Central memory CD8-positive, alpha-beta T cell (primary cell): ENCODE measurements around the gene PTPMT1.

Experiments
- ATAC-seq: fragments of 150-1000 bp; cut with Tn5 transposase; replicated peaks from 2 replicates; pipeline ENCODE4 v1.10.0; 2022; ENCODE audit warnings: mild to moderate bottlenecking, moderate FRiP score, moderate number of reproducible peaks; ENCODE audit not compliant: poor library complexity, severe bottlenecking; ENCODE audit errors: extremely low read depth
- DNase-seq, 2 donors: peaks; one replicate each; pipeline ENCODE4 v3.0.0; 2021; ENCODE audit warnings: low spot score in 2 of 2
- H3K27ac Mint-ChIP-seq: one replicate; pipeline ENCODE4 v1.8.0; 2022; ENCODE audit warnings: low read depth, mild to moderate bottlenecking, moderate library complexity, mixed read lengths
- H3K27me3 Mint-ChIP-seq: one replicate; pipeline ENCODE4 v1.8.0; 2022; ENCODE audit warnings: mixed read lengths
- H3K36me3 Mint-ChIP-seq: one replicate; pipeline ENCODE4 v1.8.0; 2022; ENCODE audit warnings: mild to moderate bottlenecking, moderate library complexity, mixed read lengths; ENCODE audit not compliant: insufficient read depth
- H3K4me1 Mint-ChIP-seq: one replicate; pipeline ENCODE4 v1.8.0; 2022; ENCODE audit warnings: mixed read lengths
- H3K4me3 Mint-ChIP-seq: one replicate; pipeline ENCODE4 v1.8.0; 2022; ENCODE audit warnings: mild to moderate bottlenecking, moderate library complexity, mixed read lengths
- H3K9me3 Mint-ChIP-seq: one replicate; pipeline ENCODE4 v1.8.0; 2022; ENCODE audit warnings: mixed read lengths

Gene PTPMT1

DNA sequence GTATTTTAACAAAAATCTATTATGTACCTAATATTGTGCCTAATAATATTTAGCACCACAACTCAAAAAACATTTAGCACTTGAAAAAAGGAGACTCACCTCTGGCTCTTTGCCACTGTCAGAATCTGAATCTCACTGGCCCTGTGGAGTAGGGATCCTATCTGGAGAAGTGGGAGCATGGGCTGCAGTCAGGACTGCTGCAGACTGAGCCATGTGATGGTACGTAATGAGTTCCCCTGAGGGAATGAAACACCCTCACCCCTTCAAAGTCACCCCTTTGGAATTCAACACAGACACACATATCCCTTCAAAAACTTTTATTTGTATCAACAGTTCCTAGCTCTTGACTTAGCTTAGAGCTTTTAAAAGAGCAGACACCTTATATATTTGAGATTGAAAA, 6.5 kb downstream of the PTPMT1 start:
- H3K27ac Mint-ChIP-seq, result no peak overlapping the region
- H3K9me3 Mint-ChIP-seq, result no peaks in the 10 kb centered on the region
- H3K4me1 Mint-ChIP-seq, result peaks cover 6% of the 10 kb centered on the region
- ATAC-seq (no peak), DNase-seq (no peak)
- H3K4me3 Mint-ChIP-seq, result no peak overlapping the region
- no peaks in the 10 kb centered on the region for H3K27me3 Mint-ChIP-seq
- H3K36me3 Mint-ChIP-seq, result peaks cover 45% of the 10 kb centered on the region

- Mint-ChIP-seq H3K36me3 (peaks cover 48% of the 10 kb centered on the region), H3K27ac (no peak overlapping the region), H3K27me3 (no peaks in the 10 kb centered on the region), H3K4me3 (no peak overlapping the region), H3K4me1 (peaks cover 10% of the 10 kb centered on the region), H3K9me3 (no peaks in the 10 kb centered on the region)
- DNase-seq (no peak), ATAC-seq (no peak)
These were observed 7.4 kb downstream of the PTPMT1 start for GRCh38 chr11:47572715-47573255.

GRCh38 chr11:47573321-47573720, 7.9 kb downstream of the PTPMT1 start:
- Mint-ChIP-seq H3K9me3 (no peaks in the 10 kb centered on the region), H3K27ac (no peak overlapping the region), H3K27me3 (no peaks in the 10 kb centered on the region), H3K4me1 (peaks cover 10% of the 10 kb centered on the region), H3K36me3 (peaks cover 51% of the 10 kb centered on the region), H3K4me3 (no peak overlapping the region)
- DNase-seq (no peak), ATAC-seq (no peak)

GRCh38 chr11:47577460-47578041, 12.2 kb downstream of the PTPMT1 start:
- H3K27me3 Mint-ChIP-seq, result no peaks in the 10 kb centered on the region
- DNase-seq, result no peak
- peaks cover 30% of the 10 kb centered on the region for H3K4me1 Mint-ChIP-seq
- peak overlapping the region; percentile 92 for H3K4me3 Mint-ChIP-seq
- H3K9me3 Mint-ChIP-seq, result no peaks in the 10 kb centered on the region
- ATAC-seq, result no peak
- peak overlapping the region; percentile 98 for H3K27ac Mint-ChIP-seq
- peaks cover 52% of the 10 kb centered on the region for H3K36me3 Mint-ChIP-seq

- peak; percentile 81 to 90 for DNase-seq
- peaks cover 53% of the 10 kb centered on the region for H3K36me3 Mint-ChIP-seq
- peak within 1 kb of the TSS; percentile 92 for H3K4me3 Mint-ChIP-seq
- H3K9me3 Mint-ChIP-seq, result no peaks in the 10 kb centered on the region
- peaks cover 26% of the 10 kb centered on the region for H3K4me1 Mint-ChIP-seq
- ATAC-seq, result peak; percentile 90
- H3K27me3 Mint-ChIP-seq, result no peaks in the 10 kb centered on the region
- H3K27ac Mint-ChIP-seq, result peak within 1 kb of the TSS; percentile 98
These were observed 13.4 kb downstream of the PTPMT1 start, which contains the start of the genes KBTBD4 and NDUFS3 for GRCh38 chr11:47578524-47579494. Gene KBTBD4 (minus strand): TSS chr11:47578970. CDS start chr11:47578951, 19 bp downstream. Gene NDUFS3 (plus strand): TSS chr11:47579074. CDS start chr11:47579092, 18 bp downstream.

GRCh38 chr11:47583844-47584243, 18.4 kb downstream of the PTPMT1 start:
- Mint-ChIP-seq H3K9me3 (no peaks in the 10 kb centered on the region), H3K36me3 (peaks cover 34% of the 10 kb centered on the region), H3K27ac (no peak overlapping the region), H3K27me3 (no peaks in the 10 kb centered on the region), H3K4me3 (peak overlapping the region; percentile 4), H3K4me1 (peaks cover 16% of the 10 kb centered on the region)
- ATAC-seq (no peak), DNase-seq (no peak)

GRCh38 chr11:47586098-47586855, 20.9 kb downstream of the PTPMT1 start, which contains the start of gene FAM180B:
Gene FAM180B (plus strand): TSS chr11:47586678. CDS start chr11:47586769, 91 bp downstream.
- no peak for ATAC-seq
- H3K36me3 Mint-ChIP-seq, result peaks cover 27% of the 10 kb centered on the region
- no peak within 1 kb of the TSS for H3K27ac Mint-ChIP-seq
- DNase-seq, result no peak
- no peaks in the 10 kb centered on the region for H3K9me3 Mint-ChIP-seq
- H3K27me3 Mint-ChIP-seq, result no peaks in the 10 kb centered on the region
- no peak within 1 kb of the TSS for H3K4me3 Mint-ChIP-seq
- no peaks in the 10 kb centered on the region for H3K4me1 Mint-ChIP-seq

DNA sequence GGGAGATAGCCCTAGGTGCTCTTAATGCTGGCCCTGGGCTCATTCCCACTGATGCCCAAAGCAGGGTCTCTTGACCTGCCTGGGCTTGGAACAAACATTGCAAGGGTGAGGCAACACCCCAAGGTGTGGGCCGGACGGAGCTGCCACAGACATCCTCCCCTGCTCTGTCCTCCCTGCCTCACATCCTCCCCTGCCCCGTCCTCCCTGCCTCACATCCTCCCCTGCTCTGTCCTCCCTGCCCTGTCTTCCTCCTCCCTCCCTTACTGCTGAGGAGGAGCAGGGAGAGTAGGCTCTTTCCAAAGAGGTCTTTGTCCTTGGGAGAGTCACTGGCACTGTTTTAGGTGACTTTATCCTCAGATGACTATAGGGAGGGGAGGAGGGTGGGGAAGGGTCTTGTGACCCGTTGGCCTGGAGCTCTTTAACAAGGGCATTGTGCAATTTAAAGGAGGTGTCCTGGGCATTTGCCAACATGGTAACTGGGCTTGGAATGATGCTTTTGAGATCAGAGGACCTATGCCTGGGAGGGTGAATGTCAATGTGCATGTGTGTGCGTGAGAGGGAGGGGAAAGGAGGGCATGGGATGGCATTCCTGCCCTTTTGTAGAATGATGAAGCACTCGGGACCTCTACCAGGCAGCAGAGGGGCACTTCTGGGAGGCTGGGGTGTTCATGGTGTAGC, 21.8 kb downstream of the PTPMT1 start:
- no peaks in the 10 kb centered on the region for H3K9me3 Mint-ChIP-seq
- ATAC-seq (no peak), DNase-seq (no peak)
- peaks cover 23% of the 10 kb centered on the region for H3K36me3 Mint-ChIP-seq
- H3K27me3 Mint-ChIP-seq, result no peaks in the 10 kb centered on the region
- H3K4me1 Mint-ChIP-seq, result no peaks in the 10 kb centered on the region
- H3K4me3 Mint-ChIP-seq, result no peak overlapping the region
- H3K27ac Mint-ChIP-seq, result no peak overlapping the region

GRCh38 chr11:47587723-47588326, 22.4 kb downstream of the PTPMT1 start:
- no peak overlapping the region for H3K27ac Mint-ChIP-seq

DNA sequence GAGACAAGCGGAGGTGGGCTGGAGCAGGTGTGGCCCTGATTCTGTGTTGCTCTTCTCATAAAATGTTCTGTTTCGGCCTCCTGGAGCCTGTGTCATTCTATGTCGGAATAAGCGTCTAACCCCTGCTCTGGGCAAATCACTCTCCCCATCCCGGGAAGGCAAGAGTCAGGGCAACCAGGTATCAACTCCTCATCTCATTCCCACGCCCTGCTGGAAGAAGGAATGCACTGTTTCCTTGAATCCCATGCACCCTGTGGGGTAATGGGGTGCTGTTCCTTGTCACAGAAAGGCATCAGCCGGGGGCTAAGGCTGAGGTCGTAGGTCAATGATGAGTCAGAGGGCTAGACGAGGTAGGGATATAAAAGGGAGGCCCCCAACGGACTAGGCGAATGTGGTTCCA, 23.7 kb downstream of the PTPMT1 start:
- Mint-ChIP-seq H3K27me3 (peaks cover 18% of the 10 kb centered on the region), H3K4me3 (no peak overlapping the region), H3K4me1 (no peaks in the 10 kb centered on the region), H3K36me3 (peaks cover 11% of the 10 kb centered on the region), H3K9me3 (no peaks in the 10 kb centered on the region), H3K27ac (no peak overlapping the region)
- DNase-seq (no peak), ATAC-seq (no peak)

More at GRCh38 chr11:47587723-47588326, 22.4 kb downstream of the PTPMT1 start:
- peaks cover 20% of the 10 kb centered on the region for H3K36me3 Mint-ChIP-seq
- H3K27me3 Mint-ChIP-seq, result peaks cover 5% of the 10 kb centered on the region
- H3K4me1 Mint-ChIP-seq, result no peaks in the 10 kb centered on the region
- H3K4me3 Mint-ChIP-seq, result no peak overlapping the region
- no peak for ATAC-seq
- DNase-seq, result no peak
- no peaks in the 10 kb centered on the region for H3K9me3 Mint-ChIP-seq

- no peak for DNase-seq
- no peak overlapping the region for H3K27ac Mint-ChIP-seq
- H3K36me3 Mint-ChIP-seq, result peaks cover 7% of the 10 kb centered on the region
- ATAC-seq, result no peak
- no peak overlapping the region for H3K4me3 Mint-ChIP-seq
- peaks cover 23% of the 10 kb centered on the region for H3K27me3 Mint-ChIP-seq
- H3K9me3 Mint-ChIP-seq, result no peaks in the 10 kb centered on the region
- no peaks in the 10 kb centered on the region for H3K4me1 Mint-ChIP-seq
These were observed 24.2 kb downstream of the PTPMT1 start for GRCh38 chr11:47589584-47589976.
